HG02678 (cell line): Measurements from ENCODE around the gene DPYSL5.
"Not testable (repeated sequence)": the region's sequence is repeated elsewhere in the genome, so short reads cannot be mapped to it uniquely, and the experiment has no call there.

Experiments
- ATAC-seq: cut with Tn5 transposase; IDR thresholded peaks from one replicate; pipeline ENCODE4 v1.9.1; 2021; ENCODE audit warnings: mild to moderate bottlenecking, moderate library complexity; ENCODE audit not compliant: unreplicated experiment

DPYSL5 gene

GRCh38 chr2:26847655-26848335 lies at the start of gene DPYSL5:
TSS of gene DPYSL5 (plus strand) at chr2:26848132. CDS start at chr2:26898500, 50,368 bp downstream.
- no peak for ATAC-seq

GRCh38 chr2:26801328-26801727 lies 46.6 kb upstream of the DPYSL5 start:
- ATAC-seq: no peak

GRCh38 chr2:26801796-26802195 lies 46.1 kb upstream of the DPYSL5 start:
- ATAC-seq: no peak

GRCh38 chr2:26805241-26805676 lies 42.7 kb upstream of the DPYSL5 start:
- ATAC-seq: no peak

GRCh38 chr2:26807788-26808460 lies 40.0 kb upstream of the DPYSL5 start:
- ATAC-seq: no peak

GRCh38 chr2:26809211-26809610 lies 38.7 kb upstream of the DPYSL5 start:
- ATAC-seq: no peak

GRCh38 chr2:26809876-26810577 lies 37.9 kb upstream of the DPYSL5 start:
- no peak for ATAC-seq

- no peak for ATAC-seq
Measured at GRCh38 chr2:26811261-26811660, 36.7 kb upstream of the DPYSL5 start.

- ATAC-seq: no peak
Measured at GRCh38 chr2:26811791-26812694, 35.9 kb upstream of the DPYSL5 start.

GRCh38 chr2:26812731-26813130 lies 35.2 kb upstream of the DPYSL5 start:
- ATAC-seq: no peak

- not testable (repeated sequence) for ATAC-seq
Measured at GRCh38 chr2:26814072-26814765, 33.7 kb upstream of the DPYSL5 start.

GRCh38 chr2:26816893-26817292 lies 31.0 kb upstream of the DPYSL5 start:
- no peak for ATAC-seq

- no peak for ATAC-seq
Measured at GRCh38 chr2:26818255-26818654, 29.7 kb upstream of the DPYSL5 start.

GRCh38 chr2:26818972-26819371 lies 29.0 kb upstream of the DPYSL5 start:
- no peak for ATAC-seq

GRCh38 chr2:26820932-26821331 lies 27.0 kb upstream of the DPYSL5 start:
- ATAC-seq: no peak

- no peak for ATAC-seq
Measured at GRCh38 chr2:26822877-26823276, 25.1 kb upstream of the DPYSL5 start.

- no peak for ATAC-seq
Measured at GRCh38 chr2:26838121-26838906, 9.6 kb upstream of the DPYSL5 start.

- ATAC-seq: no peak
Measured at GRCh38 chr2:26840937-26841610, 6.9 kb upstream of the DPYSL5 start.

GRCh38 chr2:26843041-26843440 lies 4.9 kb upstream of the DPYSL5 start:
- no peak for ATAC-seq
